Heart right ventricle (tissue), 16 donors: ENCODE measurements around the gene WTIP. TPM values are rescaled to one million over a fixed set of nuclear protein-coding genes. Genes with fewer than 3 reads are reported as not detected.
A peak's percentile ranks its signal among the peaks of the same experiment; 100 is the strongest.
"Not testable (repeated sequence)": the region's sequence is repeated elsewhere in the genome, so short reads cannot be mapped to it uniquely, and the experiment has no call there.

Source experiments
- ATAC-seq, 8 donors: fragments of 200-7000 bp; cut with Tn5 transposase; one replicate each; pipeline ENCODE4 v1.9.1; 2020; ENCODE audit warnings: mild to moderate bottlenecking in 8 of 8, moderate library complexity in 8 of 8, moderate number of reproducible peaks in 1 of 8
- DNase-seq, 2 donors: peaks; one replicate each; pipeline ENCODE4 v3.0.0-alpha.2; 2020
- H3K27ac ChIP-seq, 10 donors: fragments of 200-600 bp; sonication (generic) in 2 of 10; one replicate each; pipeline versions ENCODE4 v1.5.0 to v1.8.0; 2020 to 2022; ENCODE audit warnings: mild to moderate bottlenecking in 3 of 10
- H3K27me3 ChIP-seq, 7 donors: fragments of 200-600 bp; one replicate each; pipeline ENCODE4 v1.8.0; 2021 to 2022; ENCODE audit warnings: mild to moderate bottlenecking in 2 of 7
- H3K36me3 ChIP-seq, 9 donors: fragments of 200-600 bp; sonication (generic) in 1 of 9; one replicate each; pipeline versions ENCODE4 v1.5.0 to v1.8.0; 2020 to 2022; ENCODE audit warnings: mild to moderate bottlenecking in 2 of 9
- H3K4me1 ChIP-seq, 9 donors: fragments of 200-600 bp; sonication (generic) in 1 of 9; one replicate each; pipeline versions ENCODE4 v1.5.0 to v1.8.0; 2020 to 2022; ENCODE audit warnings: mild to moderate bottlenecking in 4 of 9
- H3K4me3 ChIP-seq, 10 donors: fragments of 200-600 bp; sonication (generic) in 2 of 10; one replicate each; pipeline versions ENCODE4 v1.5.0 to v1.8.0; 2020 to 2022; ENCODE audit warnings: mild to moderate bottlenecking in 7 of 10, moderate library complexity in 2 of 10
- H3K9me3 ChIP-seq, 11 donors: fragments of 200-600 bp in 10 of 11; sonication (generic) in 2 of 11; one replicate each; pipeline versions ENCODE4 v1.5.0 to v1.8.0; 2013 to 2022; ENCODE audit warnings: mild to moderate bottlenecking in 2 of 11, control low read depth in 1 of 11, moderate library complexity in 1 of 11
- WGBS, 2 donors: extraction: QIAGEN DNeasy Blood & Tissue Kit; methylation state at CpG; one replicate each; pipeline ENCODE4 v1.1.7; 2013; ENCODE audit warnings: inconsistent platforms in 1 of 2; 5-methylcytosine and 5-hydroxymethylcytosine counted together
- intact Hi-C, 10 donors: fragments of 100-400 bp; cut with DNase I; formaldehyde crosslinking; loops; one replicate each; pipeline versions ENCODE4 v1.11.1 to v1.14.2; 2022
- polyA plus RNA-seq, 2 donors: library from polyadenylated mRNA; stranded (reverse); fragments of 200-250 nt; gene quantifications; one replicate each; pipeline ENCODE4 v1.2.3, GENCODE V29; 2013
- total RNA-seq, 10 donors: library from RNA; stranded (reverse); fragmentation: NEBNext Ultra II Directional in 3 of 10; extraction: Animal tissue kit (Norgen Biotek cat#: 25700) in 3 of 10; gene quantifications; one replicate each; pipeline versions ENCODE4 v1.2.1 to v1.2.4, GENCODE V29; 2021 to 2023
- TF ChIP-seq, protein P1 (sequence below), 9 donors: fragments of 200-600 bp; sonication (generic) in 2 of 9; IDR thresholded peaks; one replicate each; pipeline versions ENCODE4 v1.5.0 to v1.8.0; 2021 to 2022; ENCODE audit warnings: antibody characterized with exemption in 9 of 9, mild to moderate bottlenecking in 5 of 9, moderate library complexity in 1 of 9
- donor health status: Arrhythmogenic right ventricular cardiomyopathy.
- donor health status: ischemic (EF 13 %, LVEDD 7.1; RV severe dilation, severe dysfunction).
- donor health status: healthy with polysubstance abuse.
- donor health status: DM: no; HTN: yes; CAD: no.
- donor health status: DM: no; HTN: no; CAD: no.
- donor health status: ischemic (EF 25% LVEDD 6.9; RV normal size, moderate dysfunction).
- donor health status: ischemic (EF 25% LVEDD 5.7; RV mildly dilated, moderate dysfunction).
- donor health status: healthy.
- donor health status: DM: yes; HTN: yes; CAD: no.
- donor health status: Ischemic cardiomyopathy.
- donor health status: ischemic (EF 35%, LVEDD 5.7; RV mildly dilated, moderate dysfunction).
- donor health status: nonischemic (EF 11% LVEDD 7.7; RV severe dilation, severe dysfunction).
- donor health status: DM: yes; HTN: yes; CAD: no.
- donor health status: PGD.
- donor health status: ischemic (EF 29% LVEDD 5.4; RV normal size, mild dysfunction).
- donor health status: nonischemic (EF 23%, LVEDD 6.1; RV moderate dilation, normal function).

The WTIP gene
- total and polyA plus RNA-seq, 12 donors: 4.8 to 30.0 (median 22.7) TPM

DNA sequence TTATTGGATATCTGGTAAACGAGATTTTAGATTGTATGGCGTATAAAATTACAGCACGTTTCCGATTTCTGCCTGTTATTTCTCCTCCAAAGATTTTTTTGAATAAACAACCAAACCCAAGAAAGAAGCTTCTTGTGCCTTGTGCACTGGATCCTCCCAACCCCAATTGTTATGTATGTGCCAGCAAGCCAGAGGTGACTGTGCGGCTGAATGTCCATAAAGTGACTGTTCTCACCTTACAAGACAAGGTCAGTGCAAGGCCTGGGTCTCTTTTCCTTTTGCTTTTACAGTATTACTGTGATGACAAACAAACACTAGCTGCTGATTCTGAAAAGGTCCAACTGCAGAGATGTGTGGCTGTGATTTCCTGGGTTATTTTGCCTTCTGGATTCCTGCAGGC, 22.9 kb upstream of the WTIP start:
- ATAC-seq: no peak
- 87 to 89% methylated on average over 5 of the region's 5 CpGs for WGBS, 2 donors
- Histone ChIP-seq H3K27ac (peak overlapping the region in 6 of 10 donors; percentile 6 to 84 (median 48)), H3K4me1 (peaks cover 8 to 61% (median 39%) of the 10 kb centered on the region in 9 donors), H3K27me3 (no peaks in the 10 kb centered on the region), H3K36me3 (peaks cover 0 to 97% (median 41%) of the 10 kb centered on the region in 9 donors), H3K9me3 (no peaks in the 10 kb centered on the region), H3K4me3 (no peak overlapping the region)
- TF ChIP-seq, protein P1, sequence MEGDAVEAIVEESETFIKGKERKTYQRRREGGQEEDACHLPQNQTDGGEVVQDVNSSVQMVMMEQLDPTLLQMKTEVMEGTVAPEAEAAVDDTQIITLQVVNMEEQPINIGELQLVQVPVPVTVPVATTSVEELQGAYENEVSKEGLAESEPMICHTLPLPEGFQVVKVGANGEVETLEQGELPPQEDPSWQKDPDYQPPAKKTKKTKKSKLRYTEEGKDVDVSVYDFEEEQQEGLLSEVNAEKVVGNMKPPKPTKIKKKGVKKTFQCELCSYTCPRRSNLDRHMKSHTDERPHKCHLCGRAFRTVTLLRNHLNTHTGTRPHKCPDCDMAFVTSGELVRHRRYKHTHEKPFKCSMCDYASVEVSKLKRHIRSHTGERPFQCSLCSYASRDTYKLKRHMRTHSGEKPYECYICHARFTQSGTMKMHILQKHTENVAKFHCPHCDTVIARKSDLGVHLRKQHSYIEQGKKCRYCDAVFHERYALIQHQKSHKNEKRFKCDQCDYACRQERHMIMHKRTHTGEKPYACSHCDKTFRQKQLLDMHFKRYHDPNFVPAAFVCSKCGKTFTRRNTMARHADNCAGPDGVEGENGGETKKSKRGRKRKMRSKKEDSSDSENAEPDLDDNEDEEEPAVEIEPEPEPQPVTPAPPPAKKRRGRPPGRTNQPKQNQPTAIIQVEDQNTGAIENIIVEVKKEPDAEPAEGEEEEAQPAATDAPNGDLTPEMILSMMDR (IDR thresholded peaks at IDR 0.05): no peak
- intact Hi-C loops: no loop called here
- DNase-seq: no peak

DNA sequence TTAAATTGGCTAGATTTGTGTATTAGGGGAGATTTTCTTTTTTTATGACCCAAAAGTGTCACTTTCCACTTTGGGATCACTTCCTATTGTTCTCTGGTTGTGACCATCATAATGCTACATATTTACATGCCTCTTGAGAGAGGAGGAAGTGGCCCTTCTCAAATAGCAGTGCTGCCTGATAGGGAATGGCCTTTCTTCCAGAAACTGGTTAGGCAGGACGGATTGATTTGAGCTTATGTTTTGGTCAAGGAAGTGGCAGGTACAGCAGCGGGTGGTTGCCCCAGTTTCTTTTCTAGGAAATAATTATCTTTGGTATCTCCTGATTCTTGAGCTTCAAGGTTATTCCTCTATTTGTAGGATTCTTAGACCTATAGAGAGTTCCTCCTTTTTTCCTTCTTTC, 21.9 kb upstream of the WTIP start:
- H3K27me3 ChIP-seq: no peaks in the 10 kb centered on the region
- TF ChIP-seq, protein P1 (IDR thresholded peaks at IDR 0.05): no peak
- no peaks in the 10 kb centered on the region for H3K9me3 ChIP-seq
- peaks cover 0 to 97% (median 41%) of the 10 kb centered on the region in 9 donors for H3K36me3 ChIP-seq
- peaks cover 8 to 61% (median 39%) of the 10 kb centered on the region in 9 donors for H3K4me1 ChIP-seq
- peak overlapping the region in 5 of 10 donors; percentile 15 to 84 (median 74) for H3K27ac ChIP-seq
- H3K4me3 ChIP-seq: no peak overlapping the region
- DNase-seq: no peak
- WGBS, 2 donors: 82 to 91% methylated on average over 2 of the region's 2 CpGs
- ATAC-seq: no peak
- intact Hi-C loops: no loop called here

DNA sequence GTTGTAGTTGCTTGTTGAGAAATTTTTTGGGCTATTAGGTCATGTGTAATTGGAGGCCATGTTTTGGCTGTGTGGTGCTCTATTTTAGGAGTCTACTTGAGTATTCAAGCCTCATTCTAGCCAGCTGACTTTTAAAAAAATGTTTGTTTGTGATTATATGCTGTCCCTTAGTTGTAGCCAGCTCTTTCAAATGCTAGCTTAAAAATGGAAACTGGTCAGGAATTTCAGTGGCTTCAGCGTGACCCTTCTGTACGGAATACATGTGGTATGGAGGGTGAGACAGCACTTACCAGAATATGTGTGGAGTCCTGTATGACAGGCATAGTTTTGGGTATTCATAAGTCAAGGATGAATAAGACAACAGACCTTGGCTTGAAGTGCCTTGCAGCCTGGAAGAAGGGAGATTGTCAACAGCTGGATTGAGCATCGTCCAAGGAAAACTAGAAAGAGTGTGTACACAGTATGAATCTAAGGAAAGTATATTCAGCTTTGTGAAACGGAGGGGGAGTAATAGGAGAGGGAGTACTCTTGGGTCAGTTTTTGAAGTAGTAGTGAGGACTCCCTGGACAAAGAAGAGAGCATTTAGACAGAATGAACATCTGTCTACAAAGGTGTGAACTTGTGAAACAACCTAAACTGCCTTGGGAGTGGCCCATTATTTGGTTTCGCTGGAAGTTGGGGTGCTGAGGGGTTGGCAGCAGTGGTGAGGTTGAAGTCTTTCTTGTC, 20.0 kb upstream of the WTIP start:
- H3K4me1 ChIP-seq: peaks cover 8 to 61% (median 38%) of the 10 kb centered on the region in 9 donors
- TF ChIP-seq, protein P1 (IDR thresholded peaks at IDR 0.05): no peak
- 53 to 54% methylated on average over 5 of the region's 5 CpGs for WGBS, 2 donors
- peaks cover 0 to 97% (median 45%) of the 10 kb centered on the region in 9 donors for H3K36me3 ChIP-seq
- H3K27ac ChIP-seq: peak overlapping the region; percentile 43 to 85 (median 70)
- DNase-seq: no peak
- no peaks in the 10 kb centered on the region for H3K27me3 ChIP-seq
- intact Hi-C loops: no loop called here
- no peaks in the 10 kb centered on the region for H3K9me3 ChIP-seq
- H3K4me3 ChIP-seq: no peak overlapping the region
- peak; percentile 70 to 96 (median 86) for ATAC-seq

DNA sequence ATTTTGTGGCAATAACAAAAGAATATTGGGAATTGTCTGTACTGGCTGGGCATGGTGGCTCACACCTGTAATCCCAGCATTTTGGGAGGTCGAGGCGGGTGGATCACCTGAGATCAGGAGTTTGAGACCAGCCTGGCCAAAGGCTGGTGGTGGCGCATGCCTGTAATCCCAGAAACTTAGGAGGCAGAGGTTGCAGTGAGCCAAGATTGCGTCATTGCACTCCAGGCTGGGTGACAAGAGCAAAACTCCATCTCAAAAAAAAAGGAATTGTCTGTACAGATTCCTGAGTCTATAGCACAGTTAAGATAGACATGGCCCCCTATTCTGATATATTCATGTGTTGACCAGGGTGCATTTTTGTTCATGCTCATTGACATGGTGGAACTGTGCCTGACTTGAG, 16.8 kb upstream of the WTIP start:
- intact Hi-C loops, ATAC-seq, H3K27me3 ChIP-seq, DNase-seq, H3K27ac ChIP-seq, H3K4me3 ChIP-seq, H3K9me3 ChIP-seq: not testable (repeated sequence)
- 97 to 98% methylated on average over 4 of the region's 4 CpGs for WGBS, 2 donors
- Histone ChIP-seq H3K36me3 (peaks cover 0 to 100% (median 60%) of the 10 kb centered on the region in 9 donors), H3K4me1 (peaks cover 8 to 48% (median 28%) of the 10 kb centered on the region in 9 donors)

DNA sequence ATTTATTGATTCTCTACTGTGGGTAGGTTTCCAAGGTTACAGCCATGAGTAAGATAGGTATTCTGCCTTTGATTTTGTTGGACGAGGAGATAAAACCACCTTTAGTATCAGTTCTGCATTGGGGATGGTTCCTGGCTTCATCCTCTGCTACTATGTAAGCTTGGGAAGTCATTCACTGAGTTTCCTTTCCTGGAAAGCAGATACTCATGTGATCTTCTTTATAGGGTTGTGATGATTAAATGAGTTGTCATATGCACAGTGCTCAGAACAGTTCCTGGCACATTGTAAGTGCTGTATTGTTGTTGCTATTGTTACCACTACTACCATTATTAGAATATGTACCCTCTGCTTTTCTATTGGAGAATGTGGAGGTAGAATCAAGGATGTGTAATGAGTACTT, 13.1 kb upstream of the WTIP start:
- TF ChIP-seq, protein P1 (IDR thresholded peaks at IDR 0.05): no peak
- Histone ChIP-seq H3K27me3 (no peaks in the 10 kb centered on the region), H3K27ac (no peak overlapping the region), H3K9me3 (no peaks in the 10 kb centered on the region), H3K4me1 (peaks cover 0 to 14% (median 0%) of the 10 kb centered on the region in 9 donors), H3K36me3 (peaks cover 0 to 100% (median 67%) of the 10 kb centered on the region in 9 donors), H3K4me3 (no peak overlapping the region)
- ATAC-seq (peak in 5 of 8 donors; percentile 23 to 88 (median 67)), DNase-seq (no peak)
- intact Hi-C loops: no loop called here
- 45 to 58% methylated on average over 1 of the region's 1 CpG for WGBS, 2 donors

DNA sequence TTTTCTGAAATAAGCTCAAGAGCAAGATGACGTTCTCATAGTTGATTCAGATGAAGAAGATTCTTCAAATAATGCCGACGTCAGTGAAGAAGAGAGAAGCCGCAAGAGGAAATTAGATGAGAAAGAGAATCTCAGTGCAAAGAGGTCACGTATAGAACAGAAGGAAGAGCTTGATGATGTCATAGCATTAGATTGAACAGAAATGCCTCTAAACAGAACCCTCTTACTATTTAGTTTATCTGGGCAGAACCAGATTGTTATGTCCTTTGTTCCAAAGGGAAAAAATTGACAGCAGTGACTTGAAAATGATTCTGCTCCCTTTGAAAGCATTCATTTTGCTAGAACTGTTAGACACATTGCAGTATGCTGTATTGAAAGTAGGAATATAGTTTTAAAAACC, 12.5 kb upstream of the WTIP start:
- intact Hi-C loops, H3K4me3 ChIP-seq, H3K27me3 ChIP-seq, H3K9me3 ChIP-seq, H3K27ac ChIP-seq, ATAC-seq, DNase-seq: not testable (repeated sequence)
- peaks cover 0 to 100% (median 60%) of the 10 kb centered on the region in 9 donors for H3K36me3 ChIP-seq
- WGBS, 2 donors: 90 to 94% methylated on average over 5 of the region's 5 CpGs
- peaks cover 0 to 15% (median 0%) of the 10 kb centered on the region in 9 donors for H3K4me1 ChIP-seq
